Measurements from ENCODE around the gene AGXT.

The AGXT gene

GRCh38 chr2:240895656-240896388 is 27.2 kb downstream of the AGXT start, which contains the start of gene MAB21L4:
Gene MAB21L4 (minus strand): TSS chr2:240896156. CDS start chr2:240895997, 159 bp downstream.
- no peak within 1 kb of the TSS for H3K9ac ChIP-seq (ENCODE audit: low read length in 2 of 2)
- no peak within 1 kb of the TSS for H3K27ac ChIP-seq (ENCODE audit: low read length)
- no peaks in the 10 kb centered on the region for H3K27me3 ChIP-seq (ENCODE audit: control insufficient read depth in 1 of 2, insufficient read depth in 2 of 2, low read length in 2 of 2)
- H3K36me3 ChIP-seq (ENCODE audit: control insufficient read depth in 2 of 2, insufficient read depth in 2 of 2, low read length in 2 of 2) = no peaks in the 10 kb centered on the region
- H3K4me1 ChIP-seq (ENCODE audit: control insufficient read depth, insufficient read depth, low read length) = peaks cover 7% of the 10 kb centered on the region
- H3K9me3 ChIP-seq (ENCODE audit: control insufficient read depth in 2 of 2, low read length in 2 of 2) = no peaks in the 10 kb centered on the region
- H3K4me3 ChIP-seq (ENCODE audit: low read length in 2 of 2) = no peak within 1 kb of the TSS

GRCh38 chr2:240896394-240896793 is 27.8 kb downstream of the AGXT start:
- Histone ChIP-seq H3K4me3 (ENCODE audit: low read length in 2 of 2) (no peak overlapping the region), H3K9ac (ENCODE audit: low read length in 2 of 2) (no peak overlapping the region), H3K4me1 (ENCODE audit: control insufficient read depth, insufficient read depth, low read length) (peaks cover 7% of the 10 kb centered on the region), H3K27me3 (ENCODE audit: control insufficient read depth in 1 of 2, insufficient read depth in 2 of 2, low read length in 2 of 2) (no peaks in the 10 kb centered on the region), H3K27ac (ENCODE audit: low read length) (no peak overlapping the region), H3K36me3 (ENCODE audit: control insufficient read depth in 2 of 2, insufficient read depth in 2 of 2, low read length in 2 of 2) (no peaks in the 10 kb centered on the region), H3K9me3 (ENCODE audit: control insufficient read depth in 2 of 2, low read length in 2 of 2) (no peaks in the 10 kb centered on the region)

- Histone ChIP-seq H3K9ac (ENCODE audit: low read length in 2 of 2) (no peak overlapping the region), H3K36me3 (ENCODE audit: control insufficient read depth in 2 of 2, insufficient read depth in 2 of 2, low read length in 2 of 2) (no peaks in the 10 kb centered on the region), H3K27ac (ENCODE audit: low read length) (no peak overlapping the region), H3K27me3 (ENCODE audit: control insufficient read depth in 1 of 2, insufficient read depth in 2 of 2, low read length in 2 of 2) (no peaks in the 10 kb centered on the region), H3K4me3 (ENCODE audit: low read length in 2 of 2) (no peak overlapping the region), H3K4me1 (ENCODE audit: control insufficient read depth, insufficient read depth, low read length) (peaks cover 7% of the 10 kb centered on the region), H3K9me3 (ENCODE audit: control insufficient read depth in 2 of 2, low read length in 2 of 2) (no peaks in the 10 kb centered on the region)
These were observed 28.5 kb downstream of the AGXT start for GRCh38 chr2:240896871-240897692.

- H3K27ac ChIP-seq (ENCODE audit: low read length) = peak overlapping the region; percentile 18
- H3K4me3 ChIP-seq (ENCODE audit: low read length in 2 of 2) = no peak overlapping the region
- no peaks in the 10 kb centered on the region for H3K9me3 ChIP-seq (ENCODE audit: control insufficient read depth in 2 of 2, low read length in 2 of 2)
- H3K4me1 ChIP-seq (ENCODE audit: control insufficient read depth, insufficient read depth, low read length) = peaks cover 7% of the 10 kb centered on the region
- H3K27me3 ChIP-seq (ENCODE audit: control insufficient read depth in 1 of 2, insufficient read depth in 2 of 2, low read length in 2 of 2) = peaks cover 0 to 4% of the 10 kb centered on the region in 2 donors
- no peak overlapping the region for H3K9ac ChIP-seq (ENCODE audit: low read length in 2 of 2)
- no peaks in the 10 kb centered on the region for H3K36me3 ChIP-seq (ENCODE audit: control insufficient read depth in 2 of 2, insufficient read depth in 2 of 2, low read length in 2 of 2)
These were observed 29.6 kb downstream of the AGXT start for GRCh38 chr2:240898108-240898730.

- H3K9ac ChIP-seq (ENCODE audit: low read length in 2 of 2) = no peak overlapping the region
- H3K4me1 ChIP-seq (ENCODE audit: control insufficient read depth, insufficient read depth, low read length) = peaks cover 7% of the 10 kb centered on the region
- H3K36me3 ChIP-seq (ENCODE audit: control insufficient read depth in 2 of 2, insufficient read depth in 2 of 2, low read length in 2 of 2) = no peaks in the 10 kb centered on the region
- no peaks in the 10 kb centered on the region for H3K9me3 ChIP-seq (ENCODE audit: control insufficient read depth in 2 of 2, low read length in 2 of 2)
- no peak overlapping the region for H3K4me3 ChIP-seq (ENCODE audit: low read length in 2 of 2)
- no peak overlapping the region for H3K27ac ChIP-seq (ENCODE audit: low read length)
- H3K27me3 ChIP-seq (ENCODE audit: control insufficient read depth in 1 of 2, insufficient read depth in 2 of 2, low read length in 2 of 2) = peaks cover 0 to 4% of the 10 kb centered on the region in 2 donors
These were observed 30.3 kb downstream of the AGXT start for GRCh38 chr2:240898731-240899467.

GRCh38 chr2:240899468-240899865 is 30.8 kb downstream of the AGXT start:
- Histone ChIP-seq H3K36me3 (ENCODE audit: control insufficient read depth in 2 of 2, insufficient read depth in 2 of 2, low read length in 2 of 2) (no peaks in the 10 kb centered on the region), H3K4me3 (ENCODE audit: low read length in 2 of 2) (no peak overlapping the region), H3K27me3 (ENCODE audit: control insufficient read depth in 1 of 2, insufficient read depth in 2 of 2, low read length in 2 of 2) (peaks cover 0 to 4% of the 10 kb centered on the region in 2 donors), H3K27ac (ENCODE audit: low read length) (no peak overlapping the region), H3K4me1 (ENCODE audit: control insufficient read depth, insufficient read depth, low read length) (peaks cover 7% of the 10 kb centered on the region), H3K9ac (ENCODE audit: low read length in 2 of 2) (no peak overlapping the region), H3K9me3 (ENCODE audit: control insufficient read depth in 2 of 2, low read length in 2 of 2) (no peaks in the 10 kb centered on the region)

- Histone ChIP-seq H3K9ac (ENCODE audit: low read length in 2 of 2) (no peak overlapping the region), H3K4me3 (ENCODE audit: low read length in 2 of 2) (no peak overlapping the region), H3K27me3 (ENCODE audit: control insufficient read depth in 1 of 2, insufficient read depth in 2 of 2, low read length in 2 of 2) (peaks cover 1 to 4% of the 10 kb centered on the region in 2 donors), H3K36me3 (ENCODE audit: control insufficient read depth in 2 of 2, insufficient read depth in 2 of 2, low read length in 2 of 2) (no peaks in the 10 kb centered on the region), H3K4me1 (ENCODE audit: control insufficient read depth, insufficient read depth, low read length) (peaks cover 7% of the 10 kb centered on the region), H3K9me3 (ENCODE audit: control insufficient read depth in 2 of 2, low read length in 2 of 2) (no peaks in the 10 kb centered on the region), H3K27ac (ENCODE audit: low read length) (no peak overlapping the region)
These were observed 31.7 kb downstream of the AGXT start for GRCh38 chr2:240900141-240900860.

GRCh38 chr2:240901986-240902614 is 33.5 kb downstream of the AGXT start:
- Histone ChIP-seq H3K9me3 (ENCODE audit: control insufficient read depth in 2 of 2, low read length in 2 of 2) (no peaks in the 10 kb centered on the region), H3K4me3 (ENCODE audit: low read length in 2 of 2) (no peak overlapping the region), H3K27me3 (ENCODE audit: control insufficient read depth in 1 of 2, insufficient read depth in 2 of 2, low read length in 2 of 2) (peaks cover 4 to 7% of the 10 kb centered on the region in 2 donors), H3K9ac (ENCODE audit: low read length in 2 of 2) (no peak overlapping the region), H3K4me1 (ENCODE audit: control insufficient read depth, insufficient read depth, low read length) (peaks cover 7% of the 10 kb centered on the region), H3K36me3 (ENCODE audit: control insufficient read depth in 2 of 2, insufficient read depth in 2 of 2, low read length in 2 of 2) (no peaks in the 10 kb centered on the region), H3K27ac (ENCODE audit: low read length) (no peak overlapping the region)

- Histone ChIP-seq H3K36me3 (ENCODE audit: control insufficient read depth in 2 of 2, insufficient read depth in 2 of 2, low read length in 2 of 2) (no peaks in the 10 kb centered on the region), H3K27me3 (ENCODE audit: control insufficient read depth in 1 of 2, insufficient read depth in 2 of 2, low read length in 2 of 2) (peaks cover 7 to 11% of the 10 kb centered on the region in 2 donors), H3K9ac (ENCODE audit: low read length in 2 of 2) (no peak overlapping the region), H3K9me3 (ENCODE audit: control insufficient read depth in 2 of 2, low read length in 2 of 2) (no peaks in the 10 kb centered on the region), H3K4me3 (ENCODE audit: low read length in 2 of 2) (no peak overlapping the region), H3K27ac (ENCODE audit: low read length) (no peak overlapping the region), H3K4me1 (ENCODE audit: control insufficient read depth, insufficient read depth, low read length) (peaks cover 7% of the 10 kb centered on the region)
These were observed 34.0 kb downstream of the AGXT start for GRCh38 chr2:240902615-240903041.
